Measurements from ENCODE around the gene TMEM200A.

TMEM200A gene

DNA sequence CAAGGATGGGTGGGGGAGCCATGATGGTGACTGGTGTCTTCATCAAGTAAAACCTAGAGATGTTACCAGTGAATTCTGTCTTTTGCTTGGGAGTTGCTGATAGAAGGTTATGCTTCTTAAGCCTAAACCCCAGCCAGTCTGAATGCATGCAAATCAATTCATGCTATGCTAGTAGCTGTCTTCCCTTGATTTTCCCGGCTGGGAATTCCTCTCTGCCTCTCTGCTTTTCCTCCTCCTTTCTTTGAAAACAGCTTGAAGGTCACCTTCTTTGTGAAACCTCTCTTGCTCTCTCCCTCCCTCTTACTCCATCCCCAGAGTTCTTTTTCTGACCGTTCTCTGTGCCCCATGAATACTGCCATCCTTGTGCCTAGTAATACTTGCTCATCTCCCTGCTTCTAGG lies 58.9 kb downstream of the TMEM200A start:
- H3K36me3 Mint-ChIP-seq (ENCODE audit: low read depth): peaks cover 8% of the 10 kb centered on the region
- no peak overlapping the region for H3K4me3 Mint-ChIP-seq
- peaks cover 3% of the 10 kb centered on the region for H3K4me1 Mint-ChIP-seq (ENCODE audit: low read depth)
- H3K27ac Mint-ChIP-seq: no peak overlapping the region
- H3K27me3 Mint-ChIP-seq (ENCODE audit: low read depth): peaks cover 28% of the 10 kb centered on the region
- peaks cover 8% of the 10 kb centered on the region for H3K9me3 Mint-ChIP-seq

DNA sequence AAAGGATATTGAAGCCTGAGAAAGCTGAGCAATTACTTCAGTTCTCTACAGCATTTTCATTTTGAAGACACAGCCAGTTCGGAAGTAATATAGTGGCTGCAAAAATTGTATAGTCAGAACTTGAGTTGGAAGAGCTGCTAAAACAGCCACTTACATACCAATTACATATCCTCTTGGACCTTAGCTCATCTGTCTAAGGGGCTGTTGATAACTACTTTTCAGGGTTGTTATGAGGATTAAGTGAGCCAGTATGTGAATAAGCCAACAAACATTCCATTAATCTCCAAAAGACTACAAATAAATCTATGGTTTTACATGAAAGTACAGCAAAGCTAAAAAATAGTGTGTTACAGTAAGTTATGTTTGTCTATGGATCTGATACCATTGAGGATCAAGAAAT lies 59.7 kb downstream of the TMEM200A start:
- no peak overlapping the region for H3K4me3 Mint-ChIP-seq
- H3K36me3 Mint-ChIP-seq (ENCODE audit: low read depth): peaks cover 8% of the 10 kb centered on the region
- H3K27me3 Mint-ChIP-seq (ENCODE audit: low read depth): peaks cover 28% of the 10 kb centered on the region
- peaks cover 8% of the 10 kb centered on the region for H3K9me3 Mint-ChIP-seq
- H3K4me1 Mint-ChIP-seq (ENCODE audit: low read depth): peaks cover 3% of the 10 kb centered on the region
- H3K27ac Mint-ChIP-seq: no peak overlapping the region

DNA sequence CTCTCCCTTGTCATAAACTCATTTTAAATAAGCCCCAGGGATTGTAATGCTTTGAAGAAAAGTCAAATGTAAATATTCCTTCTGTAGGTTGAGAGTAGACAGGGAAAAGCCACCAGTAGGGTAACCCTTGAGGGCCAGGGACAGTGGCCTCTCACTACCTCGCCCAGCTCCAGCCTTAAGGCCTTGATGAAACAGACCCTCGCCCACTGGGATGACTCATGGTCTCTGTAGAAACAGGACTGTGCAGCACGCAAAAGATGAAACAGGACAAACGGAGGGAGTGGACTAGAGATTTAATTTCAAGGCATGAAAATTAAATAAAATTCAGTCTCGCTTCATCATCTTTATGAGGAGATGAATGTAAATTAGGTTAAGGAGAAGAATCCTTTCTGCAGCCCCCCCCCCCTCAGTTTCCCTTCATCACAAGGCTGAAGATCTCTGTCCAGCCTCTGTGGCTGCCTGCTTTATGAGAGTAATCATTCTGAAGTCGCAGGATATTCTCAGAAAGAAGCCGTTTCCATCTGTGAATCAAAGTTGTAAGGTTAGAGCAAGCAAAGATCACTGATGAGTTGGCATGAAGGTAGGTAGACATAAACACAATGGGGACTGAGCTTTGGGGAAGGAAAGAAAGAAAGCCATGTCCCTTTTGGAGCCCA lies 60.4 kb downstream of the TMEM200A start:
- Mint-ChIP-seq H3K4me1 (ENCODE audit: low read depth) (peaks cover 3% of the 10 kb centered on the region), H3K4me3 (no peak overlapping the region), H3K9me3 (peaks cover 8% of the 10 kb centered on the region), H3K27me3 (ENCODE audit: low read depth) (peaks cover 28% of the 10 kb centered on the region), H3K27ac (no peak overlapping the region), H3K36me3 (ENCODE audit: low read depth) (peaks cover 6% of the 10 kb centered on the region)

DNA sequence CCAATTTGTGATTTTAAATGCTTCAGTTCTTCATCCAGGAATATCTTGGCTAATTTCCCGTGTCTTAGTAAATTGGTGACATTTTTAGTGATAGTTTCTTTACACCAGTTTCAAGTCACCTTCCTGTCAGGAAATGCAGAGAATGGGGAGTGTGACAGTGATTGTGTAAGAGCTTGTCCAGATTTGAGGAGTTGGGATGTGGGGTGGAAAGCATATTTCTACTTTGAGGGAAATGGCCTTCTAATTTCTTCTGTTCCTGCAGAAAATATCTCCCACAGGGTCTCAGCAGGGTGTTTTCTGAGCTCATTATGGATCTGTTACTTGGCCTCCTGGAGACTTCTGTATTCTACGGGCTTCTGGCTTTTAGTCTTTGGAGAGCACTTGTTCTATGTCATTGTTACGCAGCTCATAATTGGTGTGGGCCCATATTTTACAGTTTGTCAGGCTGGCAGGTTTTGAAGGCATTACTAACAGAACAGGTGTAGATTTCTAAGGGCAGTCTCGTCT lies 65.6 kb downstream of the TMEM200A start:
- no peaks in the 10 kb centered on the region for H3K9me3 Mint-ChIP-seq
- peaks cover 1% of the 10 kb centered on the region for H3K36me3 Mint-ChIP-seq (ENCODE audit: low read depth)
- no peaks in the 10 kb centered on the region for H3K4me1 Mint-ChIP-seq (ENCODE audit: low read depth)
- no peak overlapping the region for H3K4me3 Mint-ChIP-seq
- H3K27me3 Mint-ChIP-seq (ENCODE audit: low read depth): peaks cover 25% of the 10 kb centered on the region
- H3K27ac Mint-ChIP-seq: no peak overlapping the region

DNA sequence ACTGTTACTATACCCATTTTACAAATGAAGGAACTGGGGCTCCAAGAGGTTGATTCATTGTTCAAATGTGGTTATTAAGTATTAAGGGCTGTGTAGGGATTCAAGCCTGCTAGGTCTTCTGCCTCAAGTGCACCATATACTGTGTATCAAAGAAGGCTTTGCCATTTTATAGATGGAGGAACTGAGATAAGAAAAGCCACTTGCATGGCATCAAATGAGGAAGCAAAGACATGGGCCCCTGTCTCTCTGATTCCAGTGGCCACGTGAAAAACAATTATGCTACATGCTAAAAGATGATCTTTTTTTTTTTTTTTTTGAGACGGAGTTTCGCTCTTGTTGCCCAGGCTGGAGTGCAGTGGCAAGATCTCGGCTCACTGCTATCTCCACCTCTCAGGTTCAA lies 67.0 kb downstream of the TMEM200A start:
- Mint-ChIP-seq H3K27ac (no peak overlapping the region), H3K4me1 (ENCODE audit: low read depth) (no peaks in the 10 kb centered on the region), H3K4me3 (no peak overlapping the region), H3K9me3 (no peaks in the 10 kb centered on the region), H3K36me3 (ENCODE audit: low read depth) (peaks cover 5% of the 10 kb centered on the region), H3K27me3 (ENCODE audit: low read depth) (peaks cover 21% of the 10 kb centered on the region)

DNA sequence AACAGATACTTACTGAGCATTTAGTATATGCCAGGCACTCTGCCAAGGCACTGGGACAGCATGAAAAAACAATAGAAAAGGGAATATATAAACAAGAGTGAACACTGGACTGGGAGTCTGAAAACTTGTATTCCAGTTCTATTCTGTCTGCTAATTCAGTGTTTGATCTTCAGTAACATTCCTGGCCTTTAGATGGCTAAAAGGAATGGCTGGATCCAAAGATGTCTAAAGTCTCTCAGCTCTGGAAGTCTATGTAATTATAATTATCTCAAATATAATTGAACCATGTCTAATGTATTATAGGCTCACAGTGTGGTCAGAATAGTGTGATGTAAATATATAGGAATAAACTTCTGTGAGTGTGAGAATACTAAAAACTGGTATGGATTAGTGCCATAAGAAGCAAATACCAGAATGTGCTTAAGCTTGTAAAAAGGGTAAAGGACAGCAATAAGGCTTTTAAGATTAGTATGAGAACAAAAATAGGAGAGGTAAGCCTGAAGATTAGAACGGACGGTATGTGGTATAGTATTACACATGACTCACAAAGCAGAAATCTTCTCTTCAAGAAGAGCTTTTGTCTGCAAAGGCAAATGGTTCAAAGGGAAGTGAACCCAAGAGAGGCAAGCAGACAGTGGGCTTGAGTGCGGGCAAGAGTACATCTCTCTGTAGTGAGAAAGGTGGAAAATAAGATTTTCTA lies 68.5 kb downstream of the TMEM200A start:
- H3K4me1 Mint-ChIP-seq (ENCODE audit: low read depth): no peaks in the 10 kb centered on the region
- peaks cover 20% of the 10 kb centered on the region for H3K27me3 Mint-ChIP-seq (ENCODE audit: low read depth)
- no peak overlapping the region for H3K27ac Mint-ChIP-seq

DNA sequence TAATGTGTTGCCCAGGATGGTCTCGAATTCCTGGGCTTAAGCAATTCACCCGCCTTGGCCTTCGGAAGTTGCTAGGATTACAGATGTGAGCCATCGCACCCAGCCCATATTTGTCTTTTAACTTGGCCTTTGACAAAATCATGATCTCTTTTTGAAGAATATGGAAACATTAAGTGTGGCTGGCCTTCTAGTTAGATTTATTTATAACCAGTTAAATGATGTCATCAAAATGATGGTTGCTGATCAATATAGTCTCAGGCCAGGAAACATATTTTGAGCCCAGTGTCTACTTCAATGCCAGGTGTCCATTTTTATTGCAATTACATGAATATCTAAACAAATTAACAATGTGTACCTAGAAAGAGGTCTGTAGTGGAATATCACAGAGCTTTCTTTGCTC lies 69.4 kb downstream of the TMEM200A start:
- Mint-ChIP-seq H3K27ac (no peak overlapping the region), H3K4me3 (no peak overlapping the region), H3K4me1 (ENCODE audit: low read depth) (no peaks in the 10 kb centered on the region), H3K36me3 (ENCODE audit: low read depth) (peaks cover 10% of the 10 kb centered on the region), H3K27me3 (ENCODE audit: low read depth) (peaks cover 25% of the 10 kb centered on the region), H3K9me3 (no peaks in the 10 kb centered on the region)

More for the DNA sequence above, 68.5 kb downstream of the TMEM200A start:
- Mint-ChIP-seq H3K4me3 (no peak overlapping the region), H3K36me3 (ENCODE audit: low read depth) (peaks cover 4% of the 10 kb centered on the region), H3K9me3 (no peaks in the 10 kb centered on the region)

DNA sequence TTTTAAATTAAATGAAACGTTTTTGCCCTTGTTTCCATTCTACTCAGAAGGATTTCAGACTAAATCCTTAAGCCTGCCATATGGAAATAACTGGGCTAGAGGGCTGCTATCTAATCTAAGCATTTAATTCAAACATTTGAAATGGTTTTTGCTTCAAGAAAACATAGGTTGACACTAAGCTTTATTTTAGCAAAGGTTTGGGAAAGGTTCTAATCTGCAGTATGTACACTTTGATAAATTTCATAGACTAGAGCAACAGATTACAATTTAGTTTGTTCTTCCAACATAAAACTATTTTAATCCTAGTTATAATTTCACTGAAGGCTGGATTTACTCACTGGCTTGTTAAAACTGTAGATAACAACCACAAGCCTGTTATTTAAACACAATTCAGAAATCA lies 72.1 kb downstream of the TMEM200A start:
- peaks cover 13% of the 10 kb centered on the region for H3K27me3 Mint-ChIP-seq (ENCODE audit: low read depth)
- no peak overlapping the region for H3K27ac Mint-ChIP-seq
- H3K9me3 Mint-ChIP-seq: no peaks in the 10 kb centered on the region
- peaks cover 12% of the 10 kb centered on the region for H3K36me3 Mint-ChIP-seq (ENCODE audit: low read depth)
- H3K4me1 Mint-ChIP-seq (ENCODE audit: low read depth): no peaks in the 10 kb centered on the region
- H3K4me3 Mint-ChIP-seq: no peak overlapping the region

DNA sequence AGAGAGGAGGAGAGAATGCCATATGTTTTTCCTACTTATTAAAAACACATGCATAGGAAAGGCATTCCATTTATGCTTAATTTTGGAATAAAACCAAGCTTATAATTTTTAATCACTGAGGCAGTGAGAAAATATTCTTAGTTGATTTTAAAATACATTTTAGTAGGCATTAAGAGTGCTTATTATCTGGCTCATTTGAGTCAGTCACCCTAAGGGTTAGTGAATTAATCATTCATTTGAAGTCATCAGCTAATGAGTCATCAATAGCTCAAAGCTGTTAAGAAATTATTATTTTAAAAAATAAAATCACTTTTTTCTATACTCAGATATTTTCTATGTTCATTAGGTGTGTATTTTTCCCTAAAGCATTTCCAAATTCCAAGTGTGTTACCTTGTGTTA lies 81.6 kb downstream of the TMEM200A start:
- H3K4me1 Mint-ChIP-seq (ENCODE audit: low read depth): no peaks in the 10 kb centered on the region
- no peaks in the 10 kb centered on the region for H3K9me3 Mint-ChIP-seq
- H3K27me3 Mint-ChIP-seq (ENCODE audit: low read depth): peaks cover 10% of the 10 kb centered on the region
- no peak overlapping the region for H3K4me3 Mint-ChIP-seq
- peaks cover 8% of the 10 kb centered on the region for H3K36me3 Mint-ChIP-seq (ENCODE audit: low read depth)
- H3K27ac Mint-ChIP-seq: no peak overlapping the region

DNA sequence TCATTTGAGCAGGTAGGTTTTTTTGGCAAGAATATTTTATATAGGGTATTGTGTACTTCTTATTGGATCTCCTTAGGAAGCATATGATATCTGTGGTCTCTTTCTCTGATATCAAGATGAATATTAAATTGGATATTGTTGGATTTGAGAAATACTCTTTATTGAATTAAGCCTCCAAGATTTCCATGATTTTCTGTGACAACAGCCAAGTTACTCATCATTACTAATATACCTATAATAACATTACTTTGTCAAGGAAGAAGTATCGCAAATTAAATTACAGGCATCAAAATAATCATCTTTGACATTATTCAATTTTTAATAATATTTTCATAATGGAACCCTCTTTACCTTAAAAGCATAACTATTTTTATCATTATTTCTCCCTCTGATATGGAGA lies 86.5 kb downstream of the TMEM200A start:
- Mint-ChIP-seq H3K27ac (no peak overlapping the region), H3K4me1 (ENCODE audit: low read depth) (no peaks in the 10 kb centered on the region), H3K36me3 (ENCODE audit: low read depth) (peaks cover 7% of the 10 kb centered on the region), H3K9me3 (no peaks in the 10 kb centered on the region), H3K27me3 (ENCODE audit: low read depth) (peaks cover 7% of the 10 kb centered on the region), H3K4me3 (no peak overlapping the region)

DNA sequence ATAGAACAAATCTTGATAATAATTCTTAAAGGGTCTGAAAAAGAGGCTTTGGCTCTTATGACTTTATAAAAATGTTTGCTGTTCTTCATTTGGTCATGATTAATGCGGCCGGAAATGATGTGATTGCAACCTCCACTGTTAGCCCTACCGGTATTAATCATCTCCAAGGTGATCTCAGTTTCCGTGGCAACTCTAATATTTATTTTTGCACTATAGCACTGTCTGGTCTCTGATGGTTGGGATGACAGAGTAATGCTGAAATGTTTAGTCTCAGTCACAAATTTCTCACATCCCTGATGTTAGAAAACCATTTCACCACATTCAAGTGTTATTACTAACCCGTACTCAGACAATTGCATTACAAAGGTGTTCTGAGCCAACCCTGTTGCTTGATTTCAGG lies 87.4 kb downstream of the TMEM200A start:
- Mint-ChIP-seq H3K36me3 (ENCODE audit: low read depth) (peaks cover 7% of the 10 kb centered on the region), H3K9me3 (no peaks in the 10 kb centered on the region), H3K27ac (no peak overlapping the region), H3K4me3 (no peak overlapping the region), H3K27me3 (ENCODE audit: low read depth) (peaks cover 7% of the 10 kb centered on the region), H3K4me1 (ENCODE audit: low read depth) (no peaks in the 10 kb centered on the region)

DNA sequence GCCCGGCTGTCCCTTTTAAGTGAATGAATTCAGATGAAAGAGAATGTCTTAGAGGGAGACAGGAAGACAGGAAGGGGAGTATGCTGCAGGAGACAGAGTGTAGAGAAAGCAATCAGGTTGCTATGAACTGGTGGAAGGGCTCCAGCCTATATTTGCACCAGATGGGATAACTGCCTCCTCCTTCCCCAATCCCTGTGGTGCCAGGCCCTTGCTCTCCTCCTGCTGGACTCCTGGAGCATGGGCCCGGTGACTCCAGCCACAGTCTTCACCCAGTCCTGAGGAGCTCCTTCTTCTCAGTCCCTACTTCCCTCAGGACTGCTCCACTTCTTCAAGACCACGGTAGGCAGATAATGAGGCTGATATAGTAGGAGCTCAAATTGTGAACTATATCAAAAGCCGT lies 91.8 kb downstream of the TMEM200A start:
- Mint-ChIP-seq H3K9me3 (no peaks in the 10 kb centered on the region), H3K27ac (no peak overlapping the region), H3K27me3 (ENCODE audit: low read depth) (peaks cover 9% of the 10 kb centered on the region), H3K4me3 (no peak overlapping the region), H3K4me1 (ENCODE audit: low read depth) (peaks cover 5% of the 10 kb centered on the region), H3K36me3 (ENCODE audit: low read depth) (no peaks in the 10 kb centered on the region)

DNA sequence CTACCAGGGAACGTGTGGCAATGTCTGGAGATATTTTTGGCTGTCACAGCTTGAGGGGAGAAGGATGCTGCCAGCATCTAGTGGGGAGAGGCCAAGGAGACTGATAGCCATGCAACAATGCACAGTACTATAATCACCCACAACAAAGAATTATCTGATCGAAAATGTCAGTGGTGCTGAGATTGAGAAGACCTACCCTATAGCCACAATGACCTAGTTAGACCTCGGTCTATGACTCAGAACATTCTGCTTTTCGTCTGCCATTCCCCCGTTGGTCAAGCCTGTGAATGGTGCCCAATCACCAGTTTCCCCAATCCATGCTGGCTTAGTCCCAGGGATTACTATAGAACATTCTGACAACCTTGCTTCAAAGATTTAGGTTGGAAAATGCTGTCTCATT lies 93.5 kb downstream of the TMEM200A start:
- Mint-ChIP-seq H3K9me3 (no peaks in the 10 kb centered on the region), H3K27ac (no peak overlapping the region), H3K27me3 (ENCODE audit: low read depth) (peaks cover 9% of the 10 kb centered on the region), H3K4me3 (no peak overlapping the region), H3K4me1 (ENCODE audit: low read depth) (peaks cover 5% of the 10 kb centered on the region), H3K36me3 (ENCODE audit: low read depth) (no peaks in the 10 kb centered on the region)

DNA sequence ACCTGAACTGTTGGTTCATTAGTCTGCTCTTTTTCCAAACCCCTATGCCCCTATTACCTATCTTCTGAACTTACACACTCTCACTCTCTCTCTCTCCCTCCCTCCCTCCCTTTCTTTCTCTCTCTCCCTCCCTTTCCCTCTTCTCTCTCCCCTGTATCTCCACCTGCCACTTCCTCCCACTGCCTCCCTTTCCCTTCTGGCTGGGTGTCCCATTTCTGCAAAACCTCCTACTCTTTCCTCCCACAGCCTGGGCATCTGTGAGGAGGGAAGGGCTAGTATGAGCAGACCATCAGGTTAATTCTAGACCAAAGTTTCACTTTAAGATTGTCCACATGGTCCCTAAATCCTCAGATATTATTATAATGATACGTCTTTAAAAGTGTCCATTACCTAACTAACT lies 95.1 kb downstream of the TMEM200A start:
- peaks cover 9% of the 10 kb centered on the region for H3K27me3 Mint-ChIP-seq (ENCODE audit: low read depth)
- no peak overlapping the region for H3K4me3 Mint-ChIP-seq
- peaks cover 4% of the 10 kb centered on the region for H3K36me3 Mint-ChIP-seq (ENCODE audit: low read depth)
- no peak overlapping the region for H3K27ac Mint-ChIP-seq
- no peaks in the 10 kb centered on the region for H3K9me3 Mint-ChIP-seq
- peaks cover 10% of the 10 kb centered on the region for H3K4me1 Mint-ChIP-seq (ENCODE audit: low read depth)

DNA sequence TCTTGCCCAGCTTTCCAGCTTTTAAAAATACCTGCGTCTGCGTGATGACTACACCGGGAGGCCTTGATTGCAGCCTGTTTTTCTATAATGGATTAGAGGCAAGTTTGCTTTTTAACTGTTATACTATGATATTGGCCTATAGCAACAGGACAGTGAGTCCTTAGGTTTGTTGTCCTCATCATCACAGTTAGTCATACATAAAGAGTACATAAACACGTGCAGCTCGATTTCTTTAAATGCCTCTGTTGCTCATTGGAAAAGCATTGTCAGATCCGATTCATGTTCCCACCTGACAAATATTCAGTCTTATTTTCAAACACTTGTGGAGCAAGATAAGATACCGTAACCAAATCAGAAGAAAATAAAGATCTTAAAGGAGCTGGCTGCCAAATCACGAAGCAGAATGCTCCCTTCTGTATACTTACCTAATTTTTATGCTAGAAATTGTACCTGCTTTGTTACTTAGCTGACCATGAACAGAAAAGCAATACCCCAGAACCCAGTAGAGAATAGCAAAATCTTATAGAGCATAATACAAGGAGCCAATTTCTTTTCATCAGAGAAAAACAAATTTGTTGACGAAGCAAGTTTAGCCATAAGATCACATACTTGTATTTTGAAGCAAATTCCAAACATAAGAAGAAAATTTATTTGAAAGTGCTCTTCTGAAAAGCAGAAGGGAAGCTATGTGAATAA lies 100.4 kb downstream of the TMEM200A start:
- H3K4me3 Mint-ChIP-seq: no peak overlapping the region

More for the DNA sequence above, 100.4 kb downstream of the TMEM200A start:
- peaks cover 20% of the 10 kb centered on the region for H3K4me1 Mint-ChIP-seq (ENCODE audit: low read depth)
- no peaks in the 10 kb centered on the region for H3K9me3 Mint-ChIP-seq
- H3K27me3 Mint-ChIP-seq (ENCODE audit: low read depth): peaks cover 5% of the 10 kb centered on the region
- H3K36me3 Mint-ChIP-seq (ENCODE audit: low read depth): peaks cover 4% of the 10 kb centered on the region
- no peak overlapping the region for H3K27ac Mint-ChIP-seq
